Mesenchymal stem cell (in vitro differentiated cells and primary cell): ENCODE measurements around the gene TMEM61.

Experiments used
- DNase-seq: peaks from one replicate; pipeline ENCODE4 v3.0.0-alpha.2; 2013
- H2AFZ ChIP-seq: one replicate; pipeline ENCODE4 v1.6.1; 2013; ENCODE audit warnings: low read depth, mild to moderate bottlenecking, control low read depth, inconsistent platforms, low read length, moderate library complexity
- H2AK5ac ChIP-seq: 2 replicates; pipeline ENCODE4 v1.6.1; 2013; ENCODE audit warnings: low read length, moderate library complexity, mild to moderate bottlenecking, inconsistent platforms; ENCODE audit not compliant: severe bottlenecking
- H2BK120ac ChIP-seq: one replicate; pipeline ENCODE4 v1.6.1; 2013; ENCODE audit warnings: low read depth, mild to moderate bottlenecking, inconsistent platforms, low read length, moderate library complexity
- H2BK12ac ChIP-seq, 2 experiments: one replicate each; pipeline ENCODE4 v1.6.1; 2013; ENCODE audit warnings: inconsistent platforms in 2 of 2, low read length in 2 of 2, mild to moderate bottlenecking in 2 of 2, moderate library complexity in 2 of 2, control low read depth in 1 of 2
- H2BK15ac ChIP-seq: one replicate; pipeline ENCODE4 v1.6.1; 2013; ENCODE audit warnings: mild to moderate bottlenecking, low read depth, inconsistent platforms; ENCODE audit not compliant: poor library complexity, severe bottlenecking
- H2BK5ac ChIP-seq: 2 replicates; pipeline ENCODE4 v1.6.1; 2013; ENCODE audit warnings: low read depth, mild to moderate bottlenecking, low read length, control low read depth, inconsistent platforms; ENCODE audit not compliant: poor library complexity, severe bottlenecking
- H3K14ac ChIP-seq, 2 experiments: one replicate each; pipeline ENCODE4 v1.6.1; 2013; ENCODE audit warnings: inconsistent platforms in 2 of 2, low read length in 2 of 2, control low read depth in 1 of 2, mild to moderate bottlenecking in 1 of 2, moderate library complexity in 1 of 2
- H3K18ac ChIP-seq, 2 experiments: one replicate each; pipeline ENCODE4 v1.6.1; 2013; ENCODE audit warnings: inconsistent platforms in 2 of 2, low read length in 2 of 2, control low read depth in 1 of 2, low read depth in 1 of 2, mild to moderate bottlenecking in 1 of 2
- H3K23ac ChIP-seq, 2 experiments: one replicate each; pipeline ENCODE4 v1.6.1; 2013; ENCODE audit warnings: inconsistent platforms in 2 of 2, low read length in 2 of 2, mild to moderate bottlenecking in 2 of 2, moderate library complexity in 2 of 2, control low read depth in 1 of 2
- H3K27ac ChIP-seq: 2 replicates; pipeline ENCODE4 v1.5.1; 2013; ENCODE audit warnings: mild to moderate bottlenecking, moderate library complexity, low read length, control low read depth, inconsistent platforms; ENCODE audit not compliant: poor library complexity, severe bottlenecking
- H3K27me3 ChIP-seq, 2 experiments: 2 replicates each; pipeline versions ENCODE4 v1.6.1 to v1.7.0; 2013; ENCODE audit warnings: low read length in 2 of 2, mild to moderate bottlenecking in 2 of 2, moderate library complexity in 2 of 2, control low read depth in 1 of 2, inconsistent platforms in 1 of 2; ENCODE audit not compliant: control insufficient read depth in 1 of 2, insufficient read depth in 1 of 2
- H3K36me3 ChIP-seq, 2 experiments: 2 replicates each; pipeline versions ENCODE4 v1.6.1 to v1.7.0; 2013; ENCODE audit warnings: low read length in 2 of 2, control low read depth in 1 of 2, inconsistent platforms in 1 of 2, low read depth in 1 of 2, mild to moderate bottlenecking in 1 of 2; ENCODE audit not compliant: insufficient read depth in 2 of 2, control insufficient read depth in 1 of 2
- H3K4ac ChIP-seq, 2 experiments: one replicate each; pipeline ENCODE4 v1.6.1; 2013; ENCODE audit warnings: inconsistent platforms in 2 of 2, low read length in 2 of 2, mild to moderate bottlenecking in 2 of 2, moderate library complexity in 2 of 2, control low read depth in 1 of 2, low read depth in 1 of 2
- H3K4me1 ChIP-seq: 2 replicates; pipeline ENCODE4 v1.6.1; 2013; ENCODE audit warnings: low read depth, low read length, control low read depth; ENCODE audit not compliant: control insufficient read depth, insufficient read depth
- H3K4me2 ChIP-seq: 2 replicates; pipeline ENCODE4 v1.6.1; 2013; ENCODE audit warnings: low read length, mild to moderate bottlenecking, inconsistent platforms; ENCODE audit not compliant: poor library complexity, severe bottlenecking
- H3K4me3 ChIP-seq, 2 experiments: 2 replicates each; pipeline versions ENCODE4 v1.5.1 to v1.7.0; 2013; ENCODE audit warnings: low read length in 2 of 2, mild to moderate bottlenecking in 2 of 2, control low read depth in 1 of 2, low read depth in 1 of 2; ENCODE audit not compliant: insufficient read depth in 1 of 2
- H3K79me1 ChIP-seq: replicated peaks from 2 replicates; pipeline ENCODE4 v1.6.1; 2013; ENCODE audit warnings: mild to moderate bottlenecking, control low read depth, low read length, inconsistent platforms; ENCODE audit not compliant: poor library complexity, severe bottlenecking
- H3K9ac ChIP-seq: 2 replicates; pipeline ENCODE4 v1.7.0; 2013; ENCODE audit warnings: mild to moderate bottlenecking, low read length, moderate library complexity
- H3K9me3 ChIP-seq: 2 replicates; pipeline ENCODE4 v1.7.0; 2013; ENCODE audit warnings: mild to moderate bottlenecking, low read length; ENCODE audit not compliant: control insufficient read depth
- H4K8ac ChIP-seq: one replicate; pipeline ENCODE4 v1.6.1; 2013; ENCODE audit warnings: inconsistent platforms, mild to moderate bottlenecking, low read length, moderate library complexity
- H4K91ac ChIP-seq: one replicate; pipeline ENCODE4 v1.6.1; 2013; ENCODE audit warnings: mild to moderate bottlenecking, low read length, inconsistent platforms
- WGBS: methylation state at CpG from one replicate; pipeline ENCODE4 v1.1.7; 2013; ENCODE audit warnings: mixed read lengths; 5-methylcytosine and 5-hydroxymethylcytosine counted together

The TMEM61 gene

GRCh38 chr1:54997711-54997986, 17.2 kb downstream of the TMEM61 start:
- Histone ChIP-seq H3K9me3 (no peaks in the 10 kb centered on the region), H3K27me3 (peaks cover 38 to 78% of the 10 kb centered on the region in 2 experiments), H3K4me3 (no peak overlapping the region), H3K18ac (no peak overlapping the region), H3K9ac (no peak overlapping the region), H2BK12ac (no peak overlapping the region), H2BK15ac (no peak overlapping the region), H2AK5ac (no peak overlapping the region), H4K91ac (no peak overlapping the region), H3K14ac (no peak overlapping the region), H2BK5ac (no peak overlapping the region), H2BK120ac (no peak overlapping the region), H3K4me1 (peaks cover 15% of the 10 kb centered on the region), H2AFZ (no peak overlapping the region), H3K27ac (no peak overlapping the region), H3K4ac (no peak overlapping the region), H4K8ac (no peak overlapping the region), H3K4me2 (no peak overlapping the region), H3K79me1 (no peaks in the 10 kb centered on the region), H3K36me3 (no peaks in the 10 kb centered on the region), H3K23ac (no peak overlapping the region)
- 44% methylated on average over 6 of the region's 6 CpGs for WGBS
- DNase-seq: no peak

GRCh38 chr1:54998100-54998499, 17.7 kb downstream of the TMEM61 start:
- Histone ChIP-seq H3K18ac (no peak overlapping the region), H3K4me2 (no peak overlapping the region), H2BK15ac (no peak overlapping the region), H3K4ac (no peak overlapping the region), H2BK12ac (no peak overlapping the region), H3K4me1 (peaks cover 15% of the 10 kb centered on the region), H3K36me3 (no peaks in the 10 kb centered on the region), H3K79me1 (no peaks in the 10 kb centered on the region), H2BK120ac (no peak overlapping the region), H2AFZ (no peak overlapping the region), H3K9me3 (no peaks in the 10 kb centered on the region), H2AK5ac (no peak overlapping the region), H3K27me3 (peaks cover 38 to 81% of the 10 kb centered on the region in 2 experiments), H3K9ac (no peak overlapping the region), H3K4me3 (no peak overlapping the region), H4K91ac (no peak overlapping the region), H3K14ac (no peak overlapping the region), H3K27ac (no peak overlapping the region), H4K8ac (no peak overlapping the region), H2BK5ac (no peak overlapping the region), H3K23ac (no peak overlapping the region)
- DNase-seq: no peak
- WGBS: 91% methylated on average over 5 of the region's 6 CpGs

GRCh38 chr1:54998677-54999076, 18.2 kb downstream of the TMEM61 start, which contains the start of gene BSND:
Gene BSND, plus strand, starts transcription at chr1:54998933. Its CDS starts 254 bp downstream, at chr1:54999187.
- 87% methylated on average over 4 of the region's 7 CpGs for WGBS
- no peak within 1 kb of the TSS for H3K23ac ChIP-seq

GRCh38 chr1:55000110-55001085, 20.0 kb downstream of the TMEM61 start:
- no peaks in the 10 kb centered on the region for H3K36me3 ChIP-seq

More at GRCh38 chr1:54998677-54999076, 18.2 kb downstream of the TMEM61 start, which contains the start of gene BSND:
- DNase-seq: no peak
- H3K9me3 ChIP-seq: no peaks in the 10 kb centered on the region
- H3K9ac ChIP-seq: no peak within 1 kb of the TSS
- H3K4ac ChIP-seq: no peak within 1 kb of the TSS
- H2BK120ac ChIP-seq: no peak within 1 kb of the TSS
- H4K91ac ChIP-seq: no peak within 1 kb of the TSS
- no peak within 1 kb of the TSS for H3K4me2 ChIP-seq
- H3K79me1 ChIP-seq: no peaks in the 10 kb centered on the region
- no peak within 1 kb of the TSS for H2BK5ac ChIP-seq
- no peak within 1 kb of the TSS for H3K27ac ChIP-seq
- H3K18ac ChIP-seq: no peak within 1 kb of the TSS
- H3K14ac ChIP-seq: no peak within 1 kb of the TSS
- H3K4me3 ChIP-seq: no peak within 1 kb of the TSS
- no peak within 1 kb of the TSS for H2AK5ac ChIP-seq
- no peak within 1 kb of the TSS for H2BK15ac ChIP-seq
- H2BK12ac ChIP-seq: no peak within 1 kb of the TSS
- no peaks in the 10 kb centered on the region for H3K36me3 ChIP-seq
- no peak within 1 kb of the TSS for H4K8ac ChIP-seq
- no peak within 1 kb of the TSS for H2AFZ ChIP-seq
- H3K27me3 ChIP-seq: peaks cover 38 to 81% of the 10 kb centered on the region in 2 experiments
- H3K4me1 ChIP-seq: peaks cover 15% of the 10 kb centered on the region

More at GRCh38 chr1:55000110-55001085, 20.0 kb downstream of the TMEM61 start:
- WGBS: 57% methylated on average over 8 of the region's 8 CpGs
- Histone ChIP-seq H4K8ac (no peak overlapping the region), H4K91ac (no peak overlapping the region), H3K79me1 (no peaks in the 10 kb centered on the region), H2AFZ (no peak overlapping the region), H3K4me2 (no peak overlapping the region), H3K9ac (no peak overlapping the region), H2BK15ac (no peak overlapping the region), H3K23ac (no peak overlapping the region), H3K4me1 (peaks cover 11% of the 10 kb centered on the region), H3K9me3 (no peaks in the 10 kb centered on the region), H3K4ac (no peak overlapping the region), H2BK5ac (no peak overlapping the region), H3K4me3 (no peak overlapping the region), H3K27me3 (peaks cover 31 to 70% of the 10 kb centered on the region in 2 experiments), H3K14ac (no peak overlapping the region), H2AK5ac (no peak overlapping the region), H2BK12ac (no peak overlapping the region), H2BK120ac (no peak overlapping the region), H3K27ac (no peak overlapping the region), H3K18ac (no peak overlapping the region)
- DNase-seq: no peak
